GM19193 (cell line): Measurements from ENCODE around the gene TRIP4.

Experiments
- POLR2A ChIP-seq: IDR thresholded peaks from 4 replicates; pipeline ENCODE4 v1.6.1; 2011; ENCODE audit not compliant: insufficient read depth, insufficient read length; ENCODE audit errors: extremely low read depth

Gene TRIP4

GRCh38 chr15:64373360-64373759 lies 14.3 kb upstream of the TRIP4 start:
- no peak for TF ChIP-seq POLR2A

- no peak for TF ChIP-seq POLR2A
Observed at GRCh38 chr15:64379216-64379960, 8.2 kb upstream of the TRIP4 start.

GRCh38 chr15:64381000-64381751 lies 6.5 kb upstream of the TRIP4 start, which contains the start of gene PCLAF:
PCLAF (minus strand) TSS chr15:64381441; CDS start chr15:64381371, 70 bp downstream.
- peak; percentile 83 for TF ChIP-seq POLR2A

GRCh38 chr15:64383760-64384159 lies 3.9 kb upstream of the TRIP4 start:
- no peak for TF ChIP-seq POLR2A

- no peak for TF ChIP-seq POLR2A
Observed at GRCh38 chr15:64386291-64386690, 1.3 kb upstream of the TRIP4 start.

GRCh38 chr15:64389036-64389435 lies 1.4 kb downstream of the TRIP4 start:
- no peak for TF ChIP-seq POLR2A

- no peak for TF ChIP-seq POLR2A
Observed at GRCh38 chr15:64396789-64397188, 9.2 kb downstream of the TRIP4 start.

GRCh38 chr15:64398575-64398974 lies 10.9 kb downstream of the TRIP4 start:
- TF ChIP-seq POLR2A = no peak

- no peak for TF ChIP-seq POLR2A
Observed at GRCh38 chr15:64400583-64400982, 12.9 kb downstream of the TRIP4 start.

- no peak for TF ChIP-seq POLR2A
Observed at GRCh38 chr15:64412216-64412615, 24.6 kb downstream of the TRIP4 start.

GRCh38 chr15:64422697-64423096 lies 35.1 kb downstream of the TRIP4 start:
- TF ChIP-seq POLR2A = no peak

GRCh38 chr15:64423970-64424369 lies 36.3 kb downstream of the TRIP4 start:
- TF ChIP-seq POLR2A = no peak

- TF ChIP-seq POLR2A = no peak
Observed at GRCh38 chr15:64425221-64425620, 37.6 kb downstream of the TRIP4 start.

- TF ChIP-seq POLR2A = no peak
Observed at GRCh38 chr15:64426845-64427465, 39.3 kb downstream of the TRIP4 start.

- TF ChIP-seq POLR2A = no peak
Observed at GRCh38 chr15:64429448-64429847, 41.8 kb downstream of the TRIP4 start.
